Measurements from ENCODE around the gene COL1A1.

The COL1A1 gene

GRCh38 chr17:50200457-50201275, 765 bp downstream of the COL1A1 start:
- DNase-seq (ENCODE audit: low read depth in 2 of 2, low spot score in 1 of 2): peak; percentile 58 to 59

GRCh38 chr17:50199803-50200456, 1.5 kb downstream of the COL1A1 start:
- peak in 1 of 2 donors; percentile 35 for DNase-seq (ENCODE audit: low read depth in 2 of 2, low spot score in 1 of 2)

DNA sequence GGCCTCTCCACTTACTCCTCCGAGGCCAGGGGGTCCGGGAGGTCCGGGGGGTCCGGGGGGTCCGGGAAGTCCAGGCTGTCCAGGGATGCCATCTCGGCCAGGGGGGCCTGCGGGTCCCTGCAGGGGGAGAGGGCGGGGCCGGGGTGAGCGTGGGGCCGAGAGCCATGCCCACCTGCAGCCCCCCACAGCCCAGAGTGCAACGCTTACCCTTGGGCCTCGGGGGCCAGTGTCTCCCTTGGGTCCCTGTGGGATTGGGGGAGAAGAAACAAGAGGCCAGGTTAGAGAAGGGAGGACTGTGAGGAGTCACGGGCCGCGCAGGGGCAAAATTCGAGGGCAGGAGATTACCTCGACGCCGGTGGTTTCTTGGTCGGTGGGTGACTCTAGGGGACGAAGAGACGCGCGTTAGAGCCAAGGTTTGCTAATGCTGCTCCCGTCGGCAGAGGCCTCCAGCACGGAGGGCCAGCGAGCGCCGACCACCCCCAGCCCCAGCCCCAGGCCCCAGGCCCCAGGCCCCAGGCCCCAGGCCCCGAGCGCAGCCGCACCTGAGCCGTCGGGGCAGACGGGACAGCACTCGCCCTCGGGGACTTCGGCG, 2.1 kb downstream of the COL1A1 start:
- DNase-seq (ENCODE audit: low read depth in 2 of 2, low spot score in 1 of 2): no peak

- peak in 1 of 2 donors; percentile 25 for DNase-seq (ENCODE audit: low read depth in 2 of 2, low spot score in 1 of 2)
Observed at GRCh38 chr17:50198026-50198669, 3.3 kb downstream of the COL1A1 start.

DNA sequence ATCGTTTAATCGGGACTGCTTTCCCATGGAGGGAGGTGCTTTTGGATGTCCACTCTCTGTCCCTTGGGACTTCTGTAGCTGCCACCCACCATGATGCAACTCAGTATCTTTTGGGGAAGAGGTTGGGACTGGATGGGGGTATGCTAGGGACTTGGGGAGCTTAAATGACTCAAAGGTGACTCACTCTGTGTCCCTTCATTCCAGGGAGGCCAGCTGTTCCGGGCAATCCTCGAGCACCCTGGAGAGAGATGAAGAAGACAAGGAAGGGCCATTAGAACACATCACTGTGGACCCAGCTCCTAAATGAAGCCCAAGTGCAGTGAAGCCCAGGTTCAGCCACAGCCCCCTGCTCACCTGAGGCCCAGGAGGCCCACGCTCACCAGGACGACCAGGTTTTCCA, 4.6 kb downstream of the COL1A1 start:
- DNase-seq (ENCODE audit: low read depth in 2 of 2, low spot score in 1 of 2): no peak

- no peak for DNase-seq (ENCODE audit: low read depth in 2 of 2, low spot score in 1 of 2)
Observed at GRCh38 chr17:50196036-50196435, 5.4 kb downstream of the COL1A1 start.

- no peak for DNase-seq (ENCODE audit: low read depth in 2 of 2, low spot score in 1 of 2)
Observed at GRCh38 chr17:50194934-50195865, 6.2 kb downstream of the COL1A1 start.

GRCh38 chr17:50194140-50194933, 7.1 kb downstream of the COL1A1 start:
- no peak for DNase-seq (ENCODE audit: low read depth in 2 of 2, low spot score in 1 of 2)

GRCh38 chr17:50192618-50193291, 8.7 kb downstream of the COL1A1 start:
- no peak for DNase-seq (ENCODE audit: low read depth in 2 of 2, low spot score in 1 of 2)

- DNase-seq (ENCODE audit: low read depth in 2 of 2, low spot score in 1 of 2): no peak
Observed at GRCh38 chr17:50192144-50192617, 9.2 kb downstream of the COL1A1 start.

- no peak for DNase-seq (ENCODE audit: low read depth in 2 of 2, low spot score in 1 of 2)
Observed at GRCh38 chr17:50191359-50192143, 9.9 kb downstream of the COL1A1 start.

DNA sequence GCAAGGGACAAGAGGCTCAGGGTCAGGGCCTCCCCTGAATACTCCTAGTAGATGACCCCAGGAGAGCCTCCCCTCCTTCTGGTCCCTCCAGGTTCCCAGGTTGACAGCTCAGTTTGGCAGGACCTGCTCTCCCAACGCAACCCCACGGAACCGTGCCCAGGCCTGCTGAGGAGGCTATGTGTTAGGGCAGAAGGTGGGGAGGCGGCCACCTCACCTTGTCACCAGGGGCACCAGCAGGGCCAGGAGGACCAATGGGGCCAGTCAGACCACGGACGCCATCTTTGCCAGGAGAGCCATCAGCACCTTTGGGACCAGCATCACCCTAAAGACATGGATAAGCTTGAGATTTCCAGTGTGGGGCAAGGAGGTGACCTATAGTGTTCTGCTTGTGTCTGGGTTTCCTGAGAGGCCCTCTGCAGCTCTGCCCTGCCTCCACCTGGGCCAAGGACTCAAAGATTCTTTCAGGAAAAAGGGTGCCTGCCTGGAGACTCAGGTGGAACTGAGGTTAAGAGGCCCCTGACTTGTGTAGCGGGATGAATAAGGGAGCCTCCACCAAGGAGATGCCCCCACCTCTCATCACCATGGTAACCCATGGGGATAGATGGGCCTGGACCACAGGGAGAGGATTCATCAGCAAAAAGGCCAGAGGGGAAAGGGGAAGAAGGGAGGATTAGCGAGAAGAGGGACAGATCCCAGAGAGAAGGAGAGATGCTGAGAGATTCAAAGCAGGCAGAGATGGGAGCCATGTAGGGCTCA, 10.7 kb downstream of the COL1A1 start:
- DNase-seq (ENCODE audit: low read depth in 2 of 2, low spot score in 1 of 2): no peak

DNA sequence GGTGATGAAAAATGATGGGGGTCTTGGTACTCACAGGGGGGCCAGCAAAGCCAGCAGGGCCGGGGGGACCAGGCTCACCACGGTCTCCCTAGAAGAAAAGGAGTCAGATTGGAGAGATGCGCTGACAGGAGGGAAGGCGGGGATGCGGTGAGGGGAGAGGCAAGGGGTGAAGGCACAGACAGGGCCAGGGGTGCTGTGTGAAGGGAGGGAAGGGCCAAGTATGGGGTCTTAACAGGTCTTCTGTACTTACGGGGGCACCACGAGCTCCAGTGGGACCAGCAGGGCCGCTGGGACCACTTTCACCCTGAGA, 11.2 kb downstream of the COL1A1 start:
- no peak for DNase-seq (ENCODE audit: low read depth in 2 of 2, low spot score in 1 of 2)

GRCh38 chr17:50189550-50190292, 11.7 kb downstream of the COL1A1 start:
- DNase-seq (ENCODE audit: low read depth in 2 of 2, low spot score in 1 of 2): no peak

DNA sequence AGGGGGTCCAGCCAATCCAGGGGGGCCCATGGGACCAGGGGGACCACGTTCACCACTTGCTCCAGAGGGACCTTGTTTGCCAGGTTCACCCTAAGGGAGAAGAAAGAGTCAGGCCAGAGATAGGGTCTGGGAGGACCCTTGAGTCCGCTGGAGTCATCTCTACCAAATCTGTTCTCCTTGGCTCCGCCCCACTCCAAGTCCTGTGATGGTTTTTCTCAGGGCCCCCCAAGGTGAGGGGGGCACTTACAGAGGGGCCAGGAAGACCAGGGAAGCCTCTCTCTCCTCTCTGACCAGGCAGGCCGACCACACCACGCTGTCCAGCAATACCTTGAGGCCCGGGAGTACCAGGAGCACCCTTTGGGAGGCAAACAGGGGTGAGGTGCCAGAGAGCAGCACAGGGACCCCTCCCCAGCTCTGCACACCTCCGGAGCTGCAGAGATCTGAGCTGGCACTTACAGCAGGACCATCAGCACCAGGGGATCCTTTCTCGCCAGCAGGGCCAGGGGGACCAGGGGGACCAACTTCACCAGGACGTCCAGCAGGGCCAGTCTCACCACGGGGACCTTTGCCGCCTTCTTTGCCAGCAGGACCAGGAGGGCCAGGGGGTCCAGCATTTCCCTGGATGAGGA, 12.4 kb downstream of the COL1A1 start:
- DNase-seq (ENCODE audit: low read depth in 2 of 2, low spot score in 1 of 2): no peak

- DNase-seq (ENCODE audit: low read depth in 2 of 2, low spot score in 1 of 2): no peak
Observed at GRCh38 chr17:50188531-50188920, 12.9 kb downstream of the COL1A1 start.

Data from stimulated activated CD8-positive, alpha-beta memory T cell treated with anti-CD3 and anti-CD28 coated beads, Interleukin-4, amount 100 ng/mL, for 1 hour (primary cell).